ENCODE measurements around the gene C1QC. TPM values are rescaled to one million over a fixed set of nuclear protein-coding genes. Genes with fewer than 3 reads are reported as not detected.
A peak's percentile ranks its signal among the peaks of the same experiment; 100 is the strongest.
"Not testable (repeated sequence)": the region's sequence is repeated elsewhere in the genome, so short reads cannot be mapped to it uniquely, and the experiment has no call there.

Gene C1QC
- total RNA-seq, 4 donors from 2014 or later: 9.7 to 153 (median 74.8) TPM

GRCh38 chr1:22666412-22666811 lies 23.0 kb downstream of the C1QC start:
- Histone ChIP-seq H3K27me3 (peaks cover 0 to 60% (median 0%) of the 10 kb centered on the region in 4 donors), H3K4me1 (no peaks in the 10 kb centered on the region), H3K4me3 (no peak overlapping the region), H3K27ac (no peak overlapping the region), H3K9me3 (no peaks in the 10 kb centered on the region), H3K36me3 (no peaks in the 10 kb centered on the region)
- intact Hi-C loops (cut with DNase I): no loop called here
- no peak for TF ChIP-seq POLR2A (IDR thresholded peaks at IDR 0.05)
- TF ChIP-seq, protein P1, sequence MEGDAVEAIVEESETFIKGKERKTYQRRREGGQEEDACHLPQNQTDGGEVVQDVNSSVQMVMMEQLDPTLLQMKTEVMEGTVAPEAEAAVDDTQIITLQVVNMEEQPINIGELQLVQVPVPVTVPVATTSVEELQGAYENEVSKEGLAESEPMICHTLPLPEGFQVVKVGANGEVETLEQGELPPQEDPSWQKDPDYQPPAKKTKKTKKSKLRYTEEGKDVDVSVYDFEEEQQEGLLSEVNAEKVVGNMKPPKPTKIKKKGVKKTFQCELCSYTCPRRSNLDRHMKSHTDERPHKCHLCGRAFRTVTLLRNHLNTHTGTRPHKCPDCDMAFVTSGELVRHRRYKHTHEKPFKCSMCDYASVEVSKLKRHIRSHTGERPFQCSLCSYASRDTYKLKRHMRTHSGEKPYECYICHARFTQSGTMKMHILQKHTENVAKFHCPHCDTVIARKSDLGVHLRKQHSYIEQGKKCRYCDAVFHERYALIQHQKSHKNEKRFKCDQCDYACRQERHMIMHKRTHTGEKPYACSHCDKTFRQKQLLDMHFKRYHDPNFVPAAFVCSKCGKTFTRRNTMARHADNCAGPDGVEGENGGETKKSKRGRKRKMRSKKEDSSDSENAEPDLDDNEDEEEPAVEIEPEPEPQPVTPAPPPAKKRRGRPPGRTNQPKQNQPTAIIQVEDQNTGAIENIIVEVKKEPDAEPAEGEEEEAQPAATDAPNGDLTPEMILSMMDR (IDR thresholded peaks at IDR 0.05): no peak
- no peak for DNase-seq
- WGBS, 2 donors: 33 to 52% methylated on average over 2 of the region's 2 CpGs

GRCh38 chr1:22668840-22669239 lies 25.4 kb downstream of the C1QC start:
- H3K27ac ChIP-seq; H3K4me1 ChIP-seq; intact Hi-C loops (cut with DNase I); H3K9me3 ChIP-seq; H3K4me3 ChIP-seq; DNase-seq; H3K36me3 ChIP-seq: not testable (repeated sequence)
- peaks cover 0 to 82% (median 0%) of the 10 kb centered on the region in 4 donors for H3K27me3 ChIP-seq
- WGBS, 2 donors: 87 to 90% methylated on average over 2 of the region's 2 CpGs

DNA sequence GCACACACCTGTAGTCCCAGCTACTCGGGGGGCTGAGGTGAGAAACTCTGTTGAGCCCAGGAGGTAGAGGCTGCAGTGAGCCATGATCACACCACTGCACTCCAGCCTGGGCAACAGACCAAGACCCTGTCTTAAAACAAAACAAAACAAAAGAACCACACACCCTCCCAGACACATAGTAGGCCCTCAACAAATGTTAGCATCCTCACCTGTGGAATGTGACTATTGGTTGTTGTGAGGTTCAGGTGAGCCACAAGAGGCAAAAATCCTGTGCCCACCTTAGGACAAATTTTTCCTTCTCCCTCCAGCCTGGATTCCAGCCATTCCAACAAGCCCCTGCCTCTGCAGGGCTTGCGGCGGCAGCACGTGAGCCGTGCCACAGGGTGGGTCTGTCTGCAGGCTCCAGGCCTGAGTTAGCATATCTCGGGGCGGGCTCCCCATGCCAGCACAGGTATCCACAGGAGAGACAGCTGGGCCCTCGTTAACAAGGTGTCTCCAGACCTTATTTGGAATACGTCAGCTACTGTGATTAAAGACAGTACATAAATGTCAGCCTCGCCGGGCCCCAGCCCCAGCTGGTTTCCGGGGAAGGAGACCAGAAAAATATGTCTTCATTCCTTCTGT lies 27.0 kb downstream of the C1QC start:
- Histone ChIP-seq H3K27ac (no peak overlapping the region), H3K27me3 (peaks cover 0 to 87% (median 0%) of the 10 kb centered on the region in 4 donors), H3K4me1 (no peaks in the 10 kb centered on the region), H3K4me3 (no peak overlapping the region), H3K36me3 (no peaks in the 10 kb centered on the region), H3K9me3 (no peaks in the 10 kb centered on the region)
- DNase-seq: no peak
- intact Hi-C loops (cut with DNase I): loop anchor here (10.0 kb wide), 1 partner anchor 254 kb away; no protein-coding TSS in a partner anchor
- TF ChIP-seq, protein P1 (IDR thresholded peaks at IDR 0.05): no peak
- TF ChIP-seq POLR2A (IDR thresholded peaks at IDR 0.05): no peak
- 21 to 28% methylated on average over 4 to 10 of the region's 12 CpGs for WGBS, 2 donors

DNA sequence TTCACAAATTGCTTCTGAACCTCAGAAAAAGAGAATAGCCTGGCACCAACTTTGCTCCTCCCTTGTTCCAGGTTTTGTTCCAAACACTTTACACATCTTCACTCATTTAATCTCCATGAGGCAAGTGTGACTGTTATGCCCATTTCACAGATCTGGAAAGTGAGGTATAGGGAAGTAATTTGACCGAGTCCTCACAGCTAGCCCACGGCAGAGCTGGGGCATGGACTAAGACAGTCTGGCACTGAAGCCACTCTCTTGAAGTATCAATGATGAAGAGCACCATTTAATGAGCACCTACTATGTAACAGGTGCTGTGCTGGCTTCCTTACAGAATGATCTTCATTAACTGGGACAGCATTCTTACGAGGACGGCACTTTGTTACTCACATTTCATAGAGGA lies 28.6 kb downstream of the C1QC start:
- TF ChIP-seq POLR2A (IDR thresholded peaks at IDR 0.05): no peak
- TF ChIP-seq, protein P1 (IDR thresholded peaks at IDR 0.05): no peak
- H3K36me3 ChIP-seq: no peaks in the 10 kb centered on the region
- H3K4me1 ChIP-seq: no peaks in the 10 kb centered on the region
- WGBS, 2 donors: 81 to 88% methylated on average over 2 to 3 of the region's 4 CpGs
- intact Hi-C loops (cut with DNase I): loop anchor here (10.0 kb wide), 1 partner anchor 253 kb away; no protein-coding TSS in a partner anchor
- no peak overlapping the region for H3K27ac ChIP-seq
- no peak for DNase-seq
- H3K27me3 ChIP-seq: peaks cover 0 to 94% (median 0%) of the 10 kb centered on the region in 4 donors
- H3K9me3 ChIP-seq: no peaks in the 10 kb centered on the region
- no peak overlapping the region for H3K4me3 ChIP-seq

DNA sequence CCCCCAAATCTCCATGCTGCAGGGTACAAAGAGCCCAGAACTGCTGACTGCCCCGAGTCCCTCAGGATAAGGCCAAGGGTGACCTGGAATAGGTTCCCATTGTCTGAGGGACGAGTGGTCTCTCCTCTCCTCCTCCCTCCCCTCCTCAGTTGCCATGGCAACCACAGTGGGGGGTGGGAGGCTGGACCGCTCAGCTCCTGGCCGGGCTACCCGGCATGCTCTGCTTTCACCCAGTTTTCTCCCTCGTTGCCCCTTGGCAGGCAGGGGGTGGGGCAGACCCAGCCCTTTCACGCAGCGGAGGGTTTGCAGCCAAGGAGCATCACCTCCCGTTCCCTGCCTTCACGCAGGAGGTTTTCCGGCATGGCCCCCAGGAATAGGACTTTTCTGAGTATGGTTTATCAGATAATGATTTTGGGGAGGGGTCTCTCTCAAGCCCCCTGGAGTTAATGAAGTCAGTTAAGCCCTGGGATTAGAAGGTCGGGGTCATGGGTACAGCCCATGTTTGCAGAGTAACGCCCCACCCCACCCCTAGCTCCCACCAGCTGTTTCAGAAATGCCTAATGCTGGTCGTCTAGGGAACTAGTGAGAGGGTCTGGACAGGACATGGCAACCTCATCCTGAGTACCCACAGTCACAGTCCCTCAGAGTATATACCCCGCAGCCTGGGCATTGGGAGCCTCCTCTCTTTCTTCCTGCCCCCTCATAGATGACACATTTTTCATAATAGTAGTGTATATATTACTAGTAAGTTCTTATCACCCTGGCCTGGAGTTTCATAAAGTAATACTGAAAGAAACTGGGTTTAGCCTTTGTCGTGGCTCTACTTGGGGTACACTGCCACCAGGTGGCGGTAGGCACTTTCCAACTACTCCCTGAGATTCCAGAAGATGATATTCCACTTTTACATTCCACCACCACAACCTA lies 30.3 kb downstream of the C1QC start:
- no peak for DNase-seq
- Histone ChIP-seq H3K4me3 (no peak overlapping the region), H3K9me3 (no peaks in the 10 kb centered on the region), H3K27me3 (peaks cover 0 to 91% (median 0%) of the 10 kb centered on the region in 4 donors), H3K27ac (no peak overlapping the region), H3K4me1 (no peaks in the 10 kb centered on the region), H3K36me3 (no peaks in the 10 kb centered on the region)
- TF ChIP-seq POLR2A (IDR thresholded peaks at IDR 0.05): no peak
- TF ChIP-seq, protein P1 (IDR thresholded peaks at IDR 0.05): peak in 5 of 6 experiments; percentile 53 to 75 (median 58)
- WGBS, 2 donors: 4 to 14% methylated on average over 4 to 5 of the region's 17 CpGs
- intact Hi-C loops (cut with DNase I): loop anchor here (10.0 kb wide), 1 partner anchor 251 kb away; no protein-coding TSS in a partner anchor

Measured in esophagus squamous epithelium (tissue), 5 donors.